PFSK-1 (cell line): ENCODE data around the gene MACROD1.

Source experiments
- FOXP2 ChIP-seq: optimal IDR thresholded peaks from 2 replicates; pipeline ENCODE3; 2011; ENCODE audit warnings: borderline replicate concordance, control low read depth, inconsistent platforms; ENCODE audit not compliant: insufficient read depth; ENCODE audit errors: extremely low read length, extremely low read depth
- POLR2AphosphoS5 ChIP-seq: IDR thresholded peaks from 2 replicates; pipeline ENCODE4 v1.6.1; 2012; ENCODE audit warnings: low read depth, mild to moderate bottlenecking, control low read depth, low read length, moderate library complexity
- SIN3A ChIP-seq: IDR thresholded peaks from 2 replicates; pipeline ENCODE4 v1.6.1; 2012; ENCODE audit warnings: mild to moderate bottlenecking, low read length, moderate library complexity, borderline replicate concordance; ENCODE audit not compliant: insufficient read depth
- TAF1 ChIP-seq: IDR thresholded peaks from 2 replicates; pipeline ENCODE4 v1.6.1; 2012; ENCODE audit warnings: low read length, control low read depth, borderline replicate concordance; ENCODE audit not compliant: insufficient read depth
- TF ChIP-seq, protein P1 (sequence below), 2 experiments: IDR thresholded peaks; 2 replicates each; pipeline versions ENCODE4 v1.6.1 to v1.8.0; 2011 to 2012; ENCODE audit warnings: low read depth in 2 of 2, low read length in 2 of 2, control low read depth in 1 of 2, inconsistent platforms in 1 of 2, mild to moderate bottlenecking in 1 of 2, moderate library complexity in 1 of 2; ENCODE audit not compliant: insufficient read depth in 1 of 2

Gene MACROD1

DNA sequence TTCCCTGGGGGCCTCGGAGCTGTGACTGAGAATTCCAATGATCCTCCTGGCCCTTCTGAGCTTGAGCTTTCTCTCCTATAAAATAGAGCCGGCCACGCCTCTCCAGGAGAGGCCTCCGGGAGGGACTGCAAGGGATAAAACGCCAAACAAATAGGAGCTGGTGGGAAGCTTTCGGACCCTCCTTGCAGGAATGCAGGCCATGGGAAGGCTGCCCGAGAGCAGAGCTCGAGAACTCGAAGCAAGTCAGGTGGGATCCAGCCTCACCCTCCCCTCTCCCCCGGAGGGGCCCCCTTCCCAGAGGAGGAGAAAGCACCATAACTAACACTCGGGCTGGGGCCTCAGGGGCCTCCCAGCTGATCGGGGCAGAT, 95.6 kb downstream of the MACROD1 start:
- TF ChIP-seq POLR2AphosphoS5 (no peak), TAF1 (no peak), FOXP2 (no peak), SIN3A (no peak)
- TF ChIP-seq, protein P1, sequence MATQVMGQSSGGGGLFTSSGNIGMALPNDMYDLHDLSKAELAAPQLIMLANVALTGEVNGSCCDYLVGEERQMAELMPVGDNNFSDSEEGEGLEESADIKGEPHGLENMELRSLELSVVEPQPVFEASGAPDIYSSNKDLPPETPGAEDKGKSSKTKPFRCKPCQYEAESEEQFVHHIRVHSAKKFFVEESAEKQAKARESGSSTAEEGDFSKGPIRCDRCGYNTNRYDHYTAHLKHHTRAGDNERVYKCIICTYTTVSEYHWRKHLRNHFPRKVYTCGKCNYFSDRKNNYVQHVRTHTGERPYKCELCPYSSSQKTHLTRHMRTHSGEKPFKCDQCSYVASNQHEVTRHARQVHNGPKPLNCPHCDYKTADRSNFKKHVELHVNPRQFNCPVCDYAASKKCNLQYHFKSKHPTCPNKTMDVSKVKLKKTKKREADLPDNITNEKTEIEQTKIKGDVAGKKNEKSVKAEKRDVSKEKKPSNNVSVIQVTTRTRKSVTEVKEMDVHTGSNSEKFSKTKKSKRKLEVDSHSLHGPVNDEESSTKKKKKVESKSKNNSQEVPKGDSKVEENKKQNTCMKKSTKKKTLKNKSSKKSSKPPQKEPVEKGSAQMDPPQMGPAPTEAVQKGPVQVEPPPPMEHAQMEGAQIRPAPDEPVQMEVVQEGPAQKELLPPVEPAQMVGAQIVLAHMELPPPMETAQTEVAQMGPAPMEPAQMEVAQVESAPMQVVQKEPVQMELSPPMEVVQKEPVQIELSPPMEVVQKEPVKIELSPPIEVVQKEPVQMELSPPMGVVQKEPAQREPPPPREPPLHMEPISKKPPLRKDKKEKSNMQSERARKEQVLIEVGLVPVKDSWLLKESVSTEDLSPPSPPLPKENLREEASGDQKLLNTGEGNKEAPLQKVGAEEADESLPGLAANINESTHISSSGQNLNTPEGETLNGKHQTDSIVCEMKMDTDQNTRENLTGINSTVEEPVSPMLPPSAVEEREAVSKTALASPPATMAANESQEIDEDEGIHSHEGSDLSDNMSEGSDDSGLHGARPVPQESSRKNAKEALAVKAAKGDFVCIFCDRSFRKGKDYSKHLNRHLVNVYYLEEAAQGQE (IDR thresholded peaks at IDR 0.05; ENCODE audit: insufficient read depth in 1 of 2, low read depth in 2 of 2, low read length in 2 of 2) = no peak

DNA sequence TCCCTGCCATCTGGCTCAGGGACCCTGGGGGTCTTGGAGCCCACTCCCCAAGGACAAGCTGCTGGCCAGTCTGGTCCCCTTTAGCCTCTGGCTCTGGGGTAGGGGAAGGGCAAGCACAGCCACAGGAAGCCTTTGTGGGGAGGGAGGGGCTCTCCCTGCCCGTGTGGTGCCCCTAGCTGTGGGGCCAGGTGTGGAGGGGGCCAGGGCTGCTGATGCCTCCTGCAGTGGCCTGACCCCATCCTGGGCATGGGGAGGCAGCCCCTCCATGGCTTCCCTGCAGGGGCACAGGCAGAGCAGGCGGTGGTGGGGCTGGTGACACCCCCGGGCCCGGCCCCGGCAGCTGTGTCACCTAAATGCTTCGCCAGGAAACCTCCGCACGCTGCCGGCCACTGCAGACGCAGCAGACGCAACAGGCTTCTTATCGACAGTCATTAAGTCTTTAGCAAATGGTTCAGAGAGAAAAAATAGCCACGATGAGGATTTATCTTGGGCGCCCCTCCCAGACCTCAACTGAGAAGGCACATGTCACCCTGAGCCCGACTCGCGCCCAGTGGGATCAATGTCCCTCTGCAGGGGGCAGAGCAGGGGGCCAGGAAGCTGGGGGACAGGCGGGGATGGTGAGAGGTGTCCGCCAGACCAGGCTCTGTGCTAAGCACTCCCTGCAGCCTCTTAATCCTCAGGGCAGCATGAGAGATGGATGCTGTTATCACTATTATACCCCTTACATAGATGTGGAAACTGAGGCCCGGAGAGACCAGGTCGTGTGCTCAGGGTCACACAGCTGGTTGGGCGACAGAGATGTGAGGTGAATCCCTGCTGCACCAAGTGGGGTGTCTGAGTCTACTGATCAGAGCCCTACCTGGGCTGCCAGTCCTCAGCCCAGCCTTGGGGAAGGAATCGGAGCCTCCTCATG, 96.3 kb downstream of the MACROD1 start:
- TF ChIP-seq SIN3A (no peak), FOXP2 (no peak), POLR2AphosphoS5 (no peak)

GRCh38 chr11:64068705-64069400, 97.1 kb downstream of the MACROD1 start:
- TF ChIP-seq TAF1 = no peak
- TF ChIP-seq POLR2AphosphoS5 = no peak
- no peak for TF ChIP-seq SIN3A
- TF ChIP-seq, protein P1 (IDR thresholded peaks at IDR 0.05; ENCODE audit: insufficient read depth in 1 of 2, low read depth in 2 of 2, low read length in 2 of 2) = no peak
- TF ChIP-seq FOXP2 = no peak

DNA sequence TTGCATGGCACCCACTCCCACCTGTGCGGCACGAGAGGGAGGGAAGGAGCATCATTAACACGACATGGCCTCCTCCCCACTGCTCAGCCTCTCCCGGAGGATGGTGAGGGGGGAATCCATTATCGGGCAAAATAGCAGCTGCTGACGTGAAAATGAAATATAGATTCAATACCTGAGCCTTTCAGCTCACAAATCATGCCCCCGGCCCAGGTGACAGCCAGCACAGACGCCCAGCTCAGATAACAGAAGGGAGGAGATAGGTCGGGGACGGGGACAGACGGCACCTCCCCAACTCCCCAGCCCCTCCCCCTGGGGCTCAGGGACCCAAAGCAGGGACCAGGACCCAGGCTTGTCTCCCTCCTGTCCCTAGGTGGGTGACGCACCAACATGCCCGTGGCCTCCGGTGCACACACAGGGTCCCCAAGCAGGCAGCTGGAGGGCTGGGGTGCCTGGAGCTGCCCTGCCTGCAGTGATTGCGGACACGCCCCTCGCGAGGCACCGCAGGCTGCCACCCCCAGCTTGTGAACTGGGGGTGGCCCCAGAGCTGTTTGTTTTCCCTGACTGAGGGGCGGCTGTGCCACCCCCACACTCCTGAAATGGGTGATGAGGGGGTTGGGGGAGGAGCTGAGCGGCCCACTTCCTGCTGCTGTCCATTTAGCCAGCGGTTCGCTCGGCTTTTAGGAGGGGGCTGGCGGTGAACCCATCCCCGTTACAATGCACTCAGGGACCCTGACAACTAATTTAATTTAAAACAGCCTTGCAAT, 98.5 kb downstream of the MACROD1 start:
- TF ChIP-seq FOXP2 = no peak
- no peak for TF ChIP-seq POLR2AphosphoS5
- no peak for TF ChIP-seq SIN3A
- no peak for TF ChIP-seq TAF1
- TF ChIP-seq, protein P1 (IDR thresholded peaks at IDR 0.05; ENCODE audit: insufficient read depth in 1 of 2, low read depth in 2 of 2, low read length in 2 of 2) = no peak

GRCh38 chr11:64065712-64066111, 100.2 kb downstream of the MACROD1 start:
- TF ChIP-seq SIN3A (no peak), TAF1 (no peak), FOXP2 (no peak)
- TF ChIP-seq, protein P1 (IDR thresholded peaks at IDR 0.05; ENCODE audit: insufficient read depth in 1 of 2, low read depth in 2 of 2, low read length in 2 of 2) = no peak
